ENCODE data around the gene INPP5F. TPM values are rescaled to one million over a fixed set of nuclear protein-coding genes. Genes with fewer than 3 reads are reported as not detected.

The INPP5F gene
- total and polyA plus RNA-seq, 9 of the 15 experiments (the other 6 are each of a cell fraction or from before 2014, with no cell fraction given) = 1.6 to 7.3 (median 6.0) TPM

DNA sequence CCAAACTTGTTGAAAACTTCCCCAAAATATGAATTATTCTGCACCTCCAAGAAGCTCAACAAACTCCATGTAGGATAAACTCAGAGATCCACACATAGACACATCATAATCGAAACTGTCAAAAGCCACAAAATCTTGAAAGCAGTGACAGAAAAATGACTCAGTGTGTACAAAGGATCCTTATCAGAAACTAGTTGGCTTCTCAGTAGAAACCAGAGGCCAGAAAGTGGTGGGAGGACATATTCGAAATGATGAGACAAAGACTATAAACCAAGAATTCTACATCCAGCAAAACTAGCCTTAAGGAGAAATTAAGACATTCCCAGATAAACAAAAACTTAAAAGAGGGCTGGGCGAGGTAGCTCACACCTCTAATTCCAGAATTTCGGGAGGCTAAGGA is 108.3 kb downstream of the INPP5F start (continued):
- peak; percentile 66 for TF ChIP-seq JUN (IDR thresholded peaks at IDR 0.05; ENCODE audit: borderline replicate concordance, low read depth, low read length)
- TF ChIP-seq JUN (CRISPR knock-in tag; IDR thresholded peaks at IDR 0.05; ENCODE audit: borderline replicate concordance) = no peak
- TF ChIP-seq, protein P1, sequence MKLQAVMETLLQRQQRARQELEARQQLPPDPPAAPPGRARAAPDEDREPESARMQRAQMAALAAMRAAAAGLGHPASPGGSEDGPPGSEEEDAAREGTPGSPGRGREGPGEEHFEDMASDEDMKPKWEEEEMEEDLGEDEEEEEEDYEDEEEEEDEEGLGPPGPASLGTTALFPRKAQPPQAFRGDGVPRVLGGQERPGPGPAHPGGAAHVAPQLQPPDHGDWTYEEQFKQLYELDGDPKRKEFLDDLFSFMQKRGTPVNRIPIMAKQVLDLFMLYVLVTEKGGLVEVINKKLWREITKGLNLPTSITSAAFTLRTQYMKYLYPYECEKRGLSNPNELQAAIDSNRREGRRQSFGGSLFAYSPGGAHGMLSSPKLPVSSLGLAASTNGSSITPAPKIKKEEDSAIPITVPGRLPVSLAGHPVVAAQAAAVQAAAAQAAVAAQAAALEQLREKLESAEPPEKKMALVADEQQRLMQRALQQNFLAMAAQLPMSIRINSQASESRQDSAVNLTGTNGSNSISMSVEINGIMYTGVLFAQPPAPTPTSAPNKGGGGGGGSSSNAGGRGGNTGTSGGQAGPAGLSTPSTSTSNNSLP (IDR thresholded peaks at IDR 0.05; ENCODE audit: borderline replicate concordance, low read depth, low read length) = 0 out of 2 replicates have a peak, but pooled peaks have one; percentile 29
- no peak for TF ChIP-seq PHF21A (IDR thresholded peaks at IDR 0.05; ENCODE audit: borderline replicate concordance, low read depth)
- TF ChIP-seq ZNF436 (CRISPR knock-in tag; IDR thresholded peaks at IDR 0.05) = no peak
- TF ChIP-seq HDAC1 (IDR thresholded peaks at IDR 0.05) = 0 out of 4 replicates have a peak, but pooled peaks of 1 of the 2 experiments have one; percentile 59
- peak; percentile 98 for TF ChIP-seq ZFP1 (CRISPR knock-in tag; IDR thresholded peaks at IDR 0.05)
- TF ChIP-seq MEIS2 (IDR thresholded peaks at IDR 0.05; ENCODE audit: partially characterized antibody) = peak; percentile 87
- TF ChIP-seq NFATC3 (IDR thresholded peaks at IDR 0.05) = no peak
- TF ChIP-seq TEAD4 (IDR thresholded peaks at IDR 0.05; ENCODE audit: low read length) = peak; percentile 38; the same call in 1 of the 2 replicates
- no peak for TF ChIP-seq TEAD4 (CRISPR knock-in tag; IDR thresholded peaks at IDR 0.05; ENCODE audit: borderline replicate concordance)
- TF ChIP-seq SRSF1 (IDR thresholded peaks at IDR 0.05; ENCODE audit: low read depth, low read length) = no peak
- TF ChIP-seq RCOR1 (IDR thresholded peaks at IDR 0.05; ENCODE audit: borderline replicate concordance in 1 of 2, low read depth in 2 of 2, low read length in 2 of 2) = peak in 1 of 2 experiments; percentile 92; a peak in 2 of 4 replicates
- TF ChIP-seq JUND (IDR thresholded peaks at IDR 0.05; ENCODE audit: borderline replicate concordance, low read depth, low read length) = peak; percentile 90
- peak; percentile 84; the same call in 2 of the 3 replicates for TF ChIP-seq JUND (tag; IDR thresholded peaks at IDR 0.05; ENCODE audit: borderline replicate concordance, low read depth, low read length)
- TF ChIP-seq CCNT2 (IDR thresholded peaks at IDR 0.05; ENCODE audit: borderline replicate concordance, extremely low read depth, insufficient read length, low read depth, low read length) = peak; percentile 35
- peak; percentile 43; the same call in 1 of the 2 replicates for TF ChIP-seq MTA1 (IDR thresholded peaks at IDR 0.05; ENCODE audit: borderline replicate concordance)
- TF ChIP-seq SMARCC2 (IDR thresholded peaks at IDR 0.05; ENCODE audit: low read depth) = peak; percentile 74; the same call in 1 of the 2 replicates
- 0 out of 2 replicates have a peak, but pooled peaks have one; percentile 5 for TF ChIP-seq CBFA2T2 (conservative IDR thresholded peaks at IDR 0.05)
- peak; percentile 26; the same call in 1 of the 2 replicates for TF ChIP-seq NFE2 (IDR thresholded peaks at IDR 0.05; ENCODE audit: low read depth)
- no peak for TF ChIP-seq MBD2 (IDR thresholded peaks at IDR 0.05; ENCODE audit: borderline replicate concordance, low read depth)
- peak; percentile 91 to 95 for TF ChIP-seq FOXA3 (CRISPR knock-in tag; conservative IDR thresholded peaks at IDR 0.05 in 1 of 2, IDR thresholded peaks at IDR 0.05 in 1 of 2)
- peak; percentile 55 for TF ChIP-seq EGR1 (conservative IDR thresholded peaks at IDR 0.05)
- TF ChIP-seq TRIM28 (IDR thresholded peaks at IDR 0.05) = peak; percentile 37; the same call in 1 of the 2 replicates
- TF ChIP-seq, protein P2, sequence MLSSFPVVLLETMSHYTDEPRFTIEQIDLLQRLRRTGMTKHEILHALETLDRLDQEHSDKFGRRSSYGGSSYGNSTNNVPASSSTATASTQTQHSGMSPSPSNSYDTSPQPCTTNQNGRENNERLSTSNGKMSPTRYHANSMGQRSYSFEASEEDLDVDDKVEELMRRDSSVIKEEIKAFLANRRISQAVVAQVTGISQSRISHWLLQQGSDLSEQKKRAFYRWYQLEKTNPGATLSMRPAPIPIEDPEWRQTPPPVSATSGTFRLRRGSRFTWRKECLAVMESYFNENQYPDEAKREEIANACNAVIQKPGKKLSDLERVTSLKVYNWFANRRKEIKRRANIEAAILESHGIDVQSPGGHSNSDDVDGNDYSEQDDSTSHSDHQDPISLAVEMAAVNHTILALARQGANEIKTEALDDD (IDR thresholded peaks at IDR 0.05) = peak; percentile 54; the same call in 1 of the 2 replicates
- TF ChIP-seq, protein P3, sequence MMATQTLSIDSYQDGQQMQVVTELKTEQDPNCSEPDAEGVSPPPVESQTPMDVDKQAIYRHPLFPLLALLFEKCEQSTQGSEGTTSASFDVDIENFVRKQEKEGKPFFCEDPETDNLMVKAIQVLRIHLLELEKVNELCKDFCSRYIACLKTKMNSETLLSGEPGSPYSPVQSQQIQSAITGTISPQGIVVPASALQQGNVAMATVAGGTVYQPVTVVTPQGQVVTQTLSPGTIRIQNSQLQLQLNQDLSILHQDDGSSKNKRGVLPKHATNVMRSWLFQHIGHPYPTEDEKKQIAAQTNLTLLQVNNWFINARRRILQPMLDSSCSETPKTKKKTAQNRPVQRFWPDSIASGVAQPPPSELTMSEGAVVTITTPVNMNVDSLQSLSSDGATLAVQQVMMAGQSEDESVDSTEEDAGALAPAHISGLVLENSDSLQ (IDR thresholded peaks at IDR 0.05) = peak; percentile 68
- TF ChIP-seq CREM (IDR thresholded peaks at IDR 0.05; ENCODE audit: low read depth) = 0 out of 2 replicates have a peak, but pooled peaks have one; percentile 5
- TF ChIP-seq NFE2L1 (tag; IDR thresholded peaks at IDR 0.05; ENCODE audit: borderline replicate concordance, low read depth) = no peak

Measured in K562 (cell line).